HCT116 (cell line): ENCODE measurements around the gene GPN3. TPM values are rescaled to one million over a fixed set of nuclear protein-coding genes. Genes with fewer than 3 reads are reported as not detected.

Experiments
- ATAC-seq: fragments of 200-7000 bp; cut with Tn5 transposase; 2 replicates; pipeline ENCODE4 v1.9.1; 2020; ENCODE audit warnings: mild to moderate bottlenecking, moderate library complexity
- BruUV-seq: library from RNA; stranded (reverse); fragments of 400-500 nt; replicated peaks from 2 replicates; lab custom pipeline; 2021; lab: Mats Ljungman, UMichigan
- CTCF ChIA-PET: fragments of 300-600 bp; sonication (Branson Sonifier 250); formaldehyde crosslinking; loops from one replicate; lab custom pipeline; 2021; ENCODE audit warnings: antibody characterized with exemption; lab: Charles Lee
- POLR2A ChIA-PET: fragments of 300-600, 350-600 bp; sonication (Branson Sonifier 250); formaldehyde crosslinking; loops from one replicate; lab custom pipeline; 2021; ENCODE audit warnings: antibody characterized with exemption; lab: Charles Lee
- RAD21 ChIA-PET, 2 experiments: fragments of 300-600 bp; sonication (Branson Sonifier 250); formaldehyde crosslinking; loops; one replicate each; lab custom pipeline; 2023; ENCODE audit warnings: low total read pairs in 2 of 2; ENCODE audit not compliant: uncharacterized antibody in 2 of 2, unreplicated experiment in 2 of 2, low non-redundant PET in 1 of 2; lab: Charles Lee
- DNase-seq: peaks from one replicate; pipeline ENCODE4 v3.0.0-alpha.2; 2010; ENCODE audit warnings: low read depth, low spot score
- H2AFZ ChIP-seq: fragments of 200-600 bp; shearing (Covaris generic), sonication (generic); 2 replicates; pipeline ENCODE4 v1.6.1; 2017; ENCODE audit warnings: low read depth, mixed run types, mixed read lengths, antibody characterized with exemption, low read length; ENCODE audit not compliant: poor library complexity, severe bottlenecking
- H3K27ac ChIP-seq: 2 replicates; pipeline ENCODE4 v1.5.1; 2012; ENCODE audit warnings: low read depth, low read length
- H3K27me3 ChIP-seq: fragments of 200-600 bp; sonication (generic); 2 replicates; pipeline ENCODE4 v1.6.1; 2016; ENCODE audit warnings: mixed run types, low read length, mixed read lengths; ENCODE audit not compliant: insufficient read depth
- H3K36me3 ChIP-seq, 2 experiments: fragments of 200-500 bp in 1 of 2; fragments of 200-600 bp in 1 of 2; sonication (Bioruptor generic) in 1 of 2; sonication (generic) in 1 of 2; 2 replicates each; pipeline versions ENCODE4 v1.5.1 to v1.6.1; 2014 to 2016; ENCODE audit warnings: low read length in 2 of 2, inconsistent platforms in 1 of 2, mixed read lengths in 1 of 2, mixed run types in 1 of 2; ENCODE audit not compliant: insufficient read depth in 2 of 2, control insufficient read depth in 1 of 2
- H3K4me1 ChIP-seq, 2 experiments: fragments of 200-600 bp in 1 of 2; sonication (generic) in 1 of 2; 2 replicates each; pipeline versions ENCODE4 v1.5.1 to v1.6.1; 2012 to 2017; ENCODE audit warnings: low read length in 2 of 2, inconsistent platforms in 1 of 2, mild to moderate bottlenecking in 1 of 2, mixed read lengths in 1 of 2, mixed run types in 1 of 2, moderate library complexity in 1 of 2; ENCODE audit not compliant: insufficient read depth in 2 of 2, control insufficient read depth in 1 of 2
- H3K4me2 ChIP-seq: fragments of 200-600 bp; sonication (generic); 2 replicates; pipeline ENCODE4 v1.6.1; 2017; ENCODE audit warnings: mixed run types, low read length, mixed read lengths
- H3K4me3 ChIP-seq, 2 experiments: fragments of 200-600 bp in 1 of 2; sonication (generic) in 1 of 2; replicated peaks in 1 of 2; 2 replicates each; pipeline ENCODE4 v1.5.1; 2011 to 2016; ENCODE audit warnings: low read length in 2 of 2, control low read depth in 1 of 2, low read depth in 1 of 2, mild to moderate bottlenecking in 1 of 2, mixed read lengths in 1 of 2, mixed run types in 1 of 2
- H3K79me2 ChIP-seq: fragments of 200-600 bp; sonication (generic); 2 replicates; pipeline ENCODE4 v1.6.1; 2017; ENCODE audit warnings: mild to moderate bottlenecking, mixed run types, low read length, moderate library complexity, mixed read lengths; ENCODE audit not compliant: insufficient read depth
- H3K9ac ChIP-seq: fragments of 200-600 bp; sonication (generic); 2 replicates; pipeline ENCODE4 v1.6.1; 2016; ENCODE audit warnings: low read length, mixed read lengths
- H3K9me2 ChIP-seq: fragments of 200-600 bp; sonication (generic), shearing (Covaris generic); 2 replicates; pipeline ENCODE4 v1.6.1; 2017; ENCODE audit warnings: mixed run types, mild to moderate bottlenecking, moderate library complexity; ENCODE audit not compliant: insufficient read depth
- H3K9me3 ChIP-seq, 2 experiments: fragments of 200-500 bp in 1 of 2; fragments of 200-600 bp in 1 of 2; sonication (Bioruptor generic) in 1 of 2; sonication (generic) in 1 of 2; 2 replicates each; pipeline ENCODE4 v1.6.1; 2014 to 2017; ENCODE audit warnings: low read length in 2 of 2, mixed read lengths in 2 of 2, inconsistent platforms in 1 of 2, low read depth in 1 of 2, mild to moderate bottlenecking in 1 of 2, mixed run types in 1 of 2, moderate library complexity in 1 of 2; ENCODE audit not compliant: control insufficient read depth in 1 of 2, insufficient read depth in 1 of 2
- H4K20me1 ChIP-seq: fragments of 200-600 bp; sonication (generic), shearing (Covaris generic); 2 replicates; pipeline ENCODE4 v1.6.1; 2017; ENCODE audit warnings: mixed run types, mild to moderate bottlenecking, moderate library complexity; ENCODE audit not compliant: insufficient read depth
- CBX3 ChIP-seq: IDR thresholded peaks from 2 replicates; pipeline ENCODE4 v1.6.1; 2012; ENCODE audit warnings: low read depth
- CEBPB ChIP-seq: IDR thresholded peaks from 2 replicates; pipeline ENCODE4 v1.6.1; 2012; ENCODE audit warnings: low read depth
- CTCF ChIP-seq, 3 experiments: fragments of 200-600 bp in 1 of 3; sonication (generic) in 1 of 3; IDR thresholded peaks in 2 of 3; conservative IDR thresholded peaks in 1 of 3; 2 replicates each; pipeline ENCODE4 v1.5.1; 2012 to 2017; ENCODE audit warnings: low read depth in 2 of 3, low read length in 2 of 3, antibody characterized with exemption in 1 of 3, borderline replicate concordance in 1 of 3, control low read depth in 1 of 3, mild to moderate bottlenecking in 1 of 3, mixed read lengths in 1 of 3, mixed run types in 1 of 3, moderate library complexity in 1 of 3; ENCODE audit not compliant: insufficient read depth in 1 of 3
- EGR1 ChIP-seq: IDR thresholded peaks from 2 replicates; pipeline ENCODE4 v1.6.1; 2012; ENCODE audit warnings: low read depth
- ELF1 ChIP-seq: IDR thresholded peaks from 2 replicates; pipeline ENCODE4 v1.6.1; 2012; ENCODE audit warnings: low read depth, borderline replicate concordance
- EZH2 ChIP-seq: fragments of 200-600 bp; sonication (generic); IDR thresholded peaks from 2 replicates; pipeline ENCODE4 v1.6.1; 2017; ENCODE audit warnings: antibody characterized with exemption, mixed run types
- EZH2phosphoT487 ChIP-seq: fragments of 200-600 bp; IDR thresholded peaks from 2 replicates; pipeline ENCODE4 v1.6.1; 2018; ENCODE audit warnings: antibody characterized with exemption, borderline replicate concordance
- FOSL1 ChIP-seq: IDR thresholded peaks from 2 replicates; pipeline ENCODE4 v1.6.1; 2012; ENCODE audit warnings: low read depth
- JUND ChIP-seq: IDR thresholded peaks from 2 replicates; pipeline ENCODE4 v1.6.1; 2012
- POLR2A ChIP-seq: IDR thresholded peaks from 2 replicates; pipeline ENCODE4 v1.7.0; 2011; ENCODE audit warnings: borderline replicate concordance; ENCODE audit not compliant: insufficient read depth, insufficient read length; ENCODE audit errors: extremely low read depth
- RAD21 ChIP-seq: IDR thresholded peaks from 2 replicates; pipeline ENCODE4 v1.6.1; 2012; ENCODE audit warnings: low read depth, mild to moderate bottlenecking
- SIN3A ChIP-seq: IDR thresholded peaks from 2 replicates; pipeline ENCODE4 v1.6.1; 2012; ENCODE audit warnings: low read depth
- SP1 ChIP-seq: IDR thresholded peaks from 2 replicates; pipeline ENCODE4 v1.6.1; 2012; ENCODE audit warnings: low read depth
- SRF ChIP-seq: IDR thresholded peaks from 2 replicates; pipeline ENCODE4 v1.6.1; 2012; ENCODE audit warnings: low read depth
- TCF7L2 ChIP-seq: IDR thresholded peaks from 2 replicates; pipeline ENCODE4 v1.7.0; 2011; ENCODE audit warnings: borderline replicate concordance, inconsistent platforms; ENCODE audit not compliant: insufficient read depth, insufficient read length; ENCODE audit errors: extremely low read depth
- YY1 ChIP-seq: IDR thresholded peaks from 2 replicates; pipeline ENCODE4 v1.6.1; 2011; ENCODE audit warnings: low read length, low read depth, moderate library complexity, mild to moderate bottlenecking; ENCODE audit not compliant: insufficient replicate concordance; ENCODE audit errors: extremely low read depth
- ZFX ChIP-seq: fragments of 450-650 bp; IDR thresholded peaks from 2 replicates; pipeline ENCODE4 v1.6.1; 2017
- ZNF274 ChIP-seq: fragments of 200-500 bp; sonication (Bioruptor generic); IDR thresholded peaks from 2 replicates; pipeline ENCODE4 v1.6.1; 2014; ENCODE audit warnings: mild to moderate bottlenecking, low read depth, low read length, inconsistent platforms
- intact Hi-C: fragments of 100-400 bp; cut with micrococcal nuclease; formaldehyde crosslinking; loops from 2 replicates; pipeline ENCODE4 v1.10.0; 2022
- total RNA-seq: library from RNA; stranded (reverse); gene quantifications from one replicate; pipeline ENCODE4 v1.2.1, GENCODE V29; 2021; ENCODE audit not compliant: unreplicated experiment
- TF ChIP-seq, protein P1 (sequence below): IDR thresholded peaks from 2 replicates; pipeline ENCODE4 v1.6.1; 2012
- TF ChIP-seq, protein P2 (sequence below): IDR thresholded peaks from 2 replicates; pipeline ENCODE4 v1.6.1; 2012; ENCODE audit warnings: low read depth

GPN3 gene
- total RNA-seq, 1 experiment from 2014 or later: 46.2 TPM

- TF ChIP-seq ELF1 (no peak), SRF (no peak)
- TF ChIP-seq, protein P1, sequence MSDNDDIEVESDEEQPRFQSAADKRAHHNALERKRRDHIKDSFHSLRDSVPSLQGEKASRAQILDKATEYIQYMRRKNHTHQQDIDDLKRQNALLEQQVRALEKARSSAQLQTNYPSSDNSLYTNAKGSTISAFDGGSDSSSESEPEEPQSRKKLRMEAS: no peak
These were observed 16.8 kb downstream of the GPN3 start (continued) for GRCh38 chr12:110451263-110451662.

DNA sequence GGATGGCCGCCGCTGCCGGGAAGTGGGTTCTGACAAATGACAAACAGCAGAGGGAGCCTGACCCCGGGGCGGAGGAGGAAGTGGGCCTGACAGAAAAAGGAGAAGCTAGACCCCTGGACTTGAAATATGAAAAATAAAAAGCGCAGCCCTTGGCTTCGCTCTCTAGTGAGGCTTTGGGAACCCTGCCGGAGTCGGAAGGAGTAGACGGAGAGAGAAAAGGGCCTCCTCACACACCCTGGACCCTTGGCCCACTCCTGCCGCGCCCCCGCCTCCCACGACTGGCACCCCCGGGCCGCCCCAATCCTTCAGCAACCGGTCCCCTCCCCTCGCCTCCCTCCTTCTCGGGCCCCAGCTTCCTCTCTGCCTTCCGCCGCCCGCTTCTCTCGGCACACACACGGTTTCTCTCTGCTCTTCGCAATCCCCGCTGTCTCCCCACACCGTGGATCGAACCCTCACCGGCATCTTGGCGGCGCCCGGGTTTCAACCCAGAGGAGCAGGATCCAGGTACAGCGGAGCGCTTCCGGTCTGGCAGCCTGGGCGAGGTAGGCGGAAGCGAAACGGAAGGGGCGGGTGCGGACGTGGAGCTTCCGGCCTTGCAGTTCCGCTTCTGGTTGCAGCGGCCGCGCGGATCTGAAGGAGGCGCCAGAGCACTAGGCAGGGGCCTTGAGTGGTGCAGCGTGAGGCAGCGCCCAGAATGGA lies 18.1 kb downstream of the GPN3 start, which contains the start of gene ARPC3:
Gene ARPC3, minus strand, starts transcription at position 539 of the 699 bp plus-strand sequence. Its CDS starts 77 bp downstream, at position 462.
- Histone ChIP-seq H3K79me2 (peaks cover 41% of the 10 kb centered on the region), H2AFZ (no peak within 1 kb of the TSS), H3K27ac (peak within 1 kb of the TSS; percentile 78), H3K9me3 (no peaks in the 10 kb centered on the region), H3K9me2 (no peaks in the 10 kb centered on the region), H3K27me3 (no peaks in the 10 kb centered on the region), H3K4me1 (peaks cover 0 to 13% of the 10 kb centered on the region in 2 experiments; a peak in 2 of 4 replicates), H4K20me1 (no peaks in the 10 kb centered on the region), H3K4me2 (peak within 1 kb of the TSS; percentile 63), H3K36me3 (peaks cover 2 to 10% of the 10 kb centered on the region in 2 experiments; a peak in 3 of 4 replicates), H3K4me3 (peak within 1 kb of the TSS; percentile 77 to 95), H3K9ac (peak within 1 kb of the TSS; percentile 76)
- RAD21 ChIA-PET: interaction anchor here (0.6 to 1.4 kb wide), 8 partner anchors 18 to 659 kb away, joined by 3 to 6 read pairs (median 4); partner anchors contain the start of gene GPN3 (in 1 of the 2)
- CTCF ChIA-PET: interaction anchor here (0.6 to 2.3 kb wide), 15 partner anchors 9 to 438 kb away, joined by 3 to 55 read pairs (median 4); partner anchors contain the start of genes FAM216A and GPN3
- POLR2A ChIA-PET: interaction anchor here (1.0 to 1.9 kb wide), 5 partner anchors 18 to 376 kb away, joined by 3 to 15 read pairs (median 5); partner anchors contain the start of genes FAM216A, GPN3 and RAD9B
- DNase-seq: peak; percentile 84
- peak; percentile 95 for ATAC-seq
- BruUV-seq: TSS peak; percentile 76
- intact Hi-C loops: loop anchor here (1.0 to 5.0 kb wide), 4 partner anchors 18 to 437 kb away; partner anchors contain the start of genes FAM216A and GPN3
- TF ChIP-seq ZFX (peak; percentile 55; the same call in 1 of the 2 replicates), JUND (no peak), SRF (no peak), SIN3A (peak; percentile 78), TCF7L2 (no peak), SP1 (no peak), EZH2 (no peak), CEBPB (no peak), FOSL1 (no peak), YY1 (peak; percentile 61), CTCF (IDR thresholded peaks at IDR 0.05 in 2 of 3, conservative IDR thresholded peaks at IDR 0.05 in 1 of 3; ENCODE audit: borderline replicate concordance in 1 of 3, insufficient read depth in 1 of 3, low read depth in 2 of 3, low read length in 2 of 3) (peak; percentile 81 to 87 (median 85)), EGR1 (peak; percentile 78), EZH2phosphoT487 (no peak), POLR2A (peak; percentile 50), CBX3 (no peak), ZNF274 (no peak), RAD21 (peak; percentile 97)
- TF ChIP-seq, protein P2, sequence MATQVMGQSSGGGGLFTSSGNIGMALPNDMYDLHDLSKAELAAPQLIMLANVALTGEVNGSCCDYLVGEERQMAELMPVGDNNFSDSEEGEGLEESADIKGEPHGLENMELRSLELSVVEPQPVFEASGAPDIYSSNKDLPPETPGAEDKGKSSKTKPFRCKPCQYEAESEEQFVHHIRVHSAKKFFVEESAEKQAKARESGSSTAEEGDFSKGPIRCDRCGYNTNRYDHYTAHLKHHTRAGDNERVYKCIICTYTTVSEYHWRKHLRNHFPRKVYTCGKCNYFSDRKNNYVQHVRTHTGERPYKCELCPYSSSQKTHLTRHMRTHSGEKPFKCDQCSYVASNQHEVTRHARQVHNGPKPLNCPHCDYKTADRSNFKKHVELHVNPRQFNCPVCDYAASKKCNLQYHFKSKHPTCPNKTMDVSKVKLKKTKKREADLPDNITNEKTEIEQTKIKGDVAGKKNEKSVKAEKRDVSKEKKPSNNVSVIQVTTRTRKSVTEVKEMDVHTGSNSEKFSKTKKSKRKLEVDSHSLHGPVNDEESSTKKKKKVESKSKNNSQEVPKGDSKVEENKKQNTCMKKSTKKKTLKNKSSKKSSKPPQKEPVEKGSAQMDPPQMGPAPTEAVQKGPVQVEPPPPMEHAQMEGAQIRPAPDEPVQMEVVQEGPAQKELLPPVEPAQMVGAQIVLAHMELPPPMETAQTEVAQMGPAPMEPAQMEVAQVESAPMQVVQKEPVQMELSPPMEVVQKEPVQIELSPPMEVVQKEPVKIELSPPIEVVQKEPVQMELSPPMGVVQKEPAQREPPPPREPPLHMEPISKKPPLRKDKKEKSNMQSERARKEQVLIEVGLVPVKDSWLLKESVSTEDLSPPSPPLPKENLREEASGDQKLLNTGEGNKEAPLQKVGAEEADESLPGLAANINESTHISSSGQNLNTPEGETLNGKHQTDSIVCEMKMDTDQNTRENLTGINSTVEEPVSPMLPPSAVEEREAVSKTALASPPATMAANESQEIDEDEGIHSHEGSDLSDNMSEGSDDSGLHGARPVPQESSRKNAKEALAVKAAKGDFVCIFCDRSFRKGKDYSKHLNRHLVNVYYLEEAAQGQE: no peak
